ENCODE results near the gene VGF. TPM values are rescaled to one million over a fixed set of nuclear protein-coding genes. Genes with fewer than 3 reads are reported as not detected.

Gene VGF
- total RNA-seq, 4 donors from 2014 or later, result not detected

GRCh38 chr7:101156277-101156676 is 9.1 kb downstream of the VGF start:
- intact Hi-C loops (cut with DNase I), result no loop called here
- no peak overlapping the region for H3K27ac ChIP-seq
- peaks cover 7 to 26% (median 11%) of the 10 kb centered on the region in 3 donors for H3K4me1 ChIP-seq
- DNase-seq, result no peak
- H3K9me3 ChIP-seq, result no peaks in the 10 kb centered on the region
- H3K4me3 ChIP-seq, result no peak overlapping the region
- peaks cover 0 to 14% (median 0%) of the 10 kb centered on the region in 4 donors for H3K27me3 ChIP-seq
- WGBS, 2 donors, result 78 to 85% methylated on average over 6 of the region's 6 CpGs
- H3K36me3 ChIP-seq, result peaks cover 7 to 45% (median 12%) of the 10 kb centered on the region in 3 donors
- TF ChIP-seq CTCF (IDR thresholded peaks at IDR 0.05) (no peak), POLR2A (IDR thresholded peaks at IDR 0.05) (no peak)

- Histone ChIP-seq H3K27me3 (peaks cover 0 to 10% (median 0%) of the 10 kb centered on the region in 4 donors), H3K9me3 (no peaks in the 10 kb centered on the region), H3K36me3 (peaks cover 7 to 35% (median 10%) of the 10 kb centered on the region in 3 donors), H3K4me1 (peaks cover 7 to 26% (median 11%) of the 10 kb centered on the region in 3 donors), H3K27ac (peak overlapping the region in 3 of 4 donors; percentile 82 to 87 (median 84)), H3K4me3 (peak overlapping the region; percentile 77 to 97 (median 90))
- TF ChIP-seq CTCF (IDR thresholded peaks at IDR 0.05), result no peak
- TF ChIP-seq POLR2A (IDR thresholded peaks at IDR 0.05), result no peak
- intact Hi-C loops (cut with DNase I), result no loop called here
- 32 to 33% methylated on average over 4 of the region's 4 CpGs for WGBS, 2 donors
- no peak for DNase-seq
These were observed 10.1 kb downstream of the VGF start for GRCh38 chr7:101155303-101155702.

GRCh38 chr7:101154693-101155102 is 10.7 kb downstream of the VGF start:
- intact Hi-C loops (cut with DNase I), result no loop called here
- 0 to 3% methylated on average over 5 of the region's 34 CpGs for WGBS, 2 donors
- TF ChIP-seq POLR2A (IDR thresholded peaks at IDR 0.05), result no peak
- no peak for TF ChIP-seq CTCF (IDR thresholded peaks at IDR 0.05)

GRCh38 chr7:101153969-101154692 is 11.2 kb downstream of the VGF start, which contains the start of gene AP1S1:
Gene AP1S1, plus strand, starts transcription at chr7:101154476. Its CDS starts 39 bp downstream, at chr7:101154515.
- peaks cover 4 to 23% (median 5%) of the 10 kb centered on the region in 3 donors for H3K36me3 ChIP-seq
- peak within 1 kb of the TSS; percentile 53 to 87 (median 83) for H3K27ac ChIP-seq
- WGBS, 2 donors, result 8 to 15% methylated on average over 14 to 21 of the region's 51 CpGs
- H3K4me1 ChIP-seq, result peaks cover 7 to 26% (median 11%) of the 10 kb centered on the region in 3 donors
- H3K9me3 ChIP-seq, result no peaks in the 10 kb centered on the region
- TF ChIP-seq CTCF (IDR thresholded peaks at IDR 0.05) (no peak), POLR2A (IDR thresholded peaks at IDR 0.05) (peak in 1 of 4 donors; percentile 42)
- peak within 1 kb of the TSS; percentile 77 to 97 (median 90) for H3K4me3 ChIP-seq
- intact Hi-C loops (cut with DNase I), result no loop called here
- peaks cover 0 to 12% (median 0%) of the 10 kb centered on the region in 4 donors for H3K27me3 ChIP-seq
- peak; percentile 81 for DNase-seq

More at GRCh38 chr7:101154693-101155102, 10.7 kb downstream of the VGF start:
- no peak for DNase-seq
- Histone ChIP-seq H3K9me3 (no peaks in the 10 kb centered on the region), H3K27ac (peak overlapping the region; percentile 53 to 87 (median 83)), H3K4me1 (peaks cover 7 to 26% (median 11%) of the 10 kb centered on the region in 3 donors), H3K36me3 (peaks cover 5 to 29% (median 7%) of the 10 kb centered on the region in 3 donors), H3K27me3 (peaks cover 0 to 8% (median 0%) of the 10 kb centered on the region in 4 donors), H3K4me3 (peak overlapping the region; percentile 77 to 97 (median 90))
